Astrocyte of the cerebellum (primary cell): Measurements from ENCODE around the gene EZH1.
A peak's percentile ranks its signal among the peaks of the same experiment; 100 is the strongest.

Source experiments
- DNase-seq: peaks from one replicate; pipeline ENCODE4 v3.0.0-alpha.2; 2011; ENCODE audit warnings: low read depth
- H3K4me3 ChIP-seq: 2 replicates; pipeline ENCODE4 v1.5.1; 2011; ENCODE audit warnings: mild to moderate bottlenecking, low read depth, low read length, moderate library complexity
- in situ Hi-C: cut with HindIII; loops from 2 replicates; pipeline ENCODE4 v1.10.0; 2017; ENCODE audit warnings: low sequenced_read_pairs
- TF ChIP-seq, protein P1 (sequence below): IDR thresholded peaks from 2 replicates; pipeline ENCODE4 v1.5.1; 2012; ENCODE audit warnings: low read length, low read depth, moderate library complexity, mild to moderate bottlenecking; ENCODE audit errors: missing control alignments

EZH1 gene

DNA sequence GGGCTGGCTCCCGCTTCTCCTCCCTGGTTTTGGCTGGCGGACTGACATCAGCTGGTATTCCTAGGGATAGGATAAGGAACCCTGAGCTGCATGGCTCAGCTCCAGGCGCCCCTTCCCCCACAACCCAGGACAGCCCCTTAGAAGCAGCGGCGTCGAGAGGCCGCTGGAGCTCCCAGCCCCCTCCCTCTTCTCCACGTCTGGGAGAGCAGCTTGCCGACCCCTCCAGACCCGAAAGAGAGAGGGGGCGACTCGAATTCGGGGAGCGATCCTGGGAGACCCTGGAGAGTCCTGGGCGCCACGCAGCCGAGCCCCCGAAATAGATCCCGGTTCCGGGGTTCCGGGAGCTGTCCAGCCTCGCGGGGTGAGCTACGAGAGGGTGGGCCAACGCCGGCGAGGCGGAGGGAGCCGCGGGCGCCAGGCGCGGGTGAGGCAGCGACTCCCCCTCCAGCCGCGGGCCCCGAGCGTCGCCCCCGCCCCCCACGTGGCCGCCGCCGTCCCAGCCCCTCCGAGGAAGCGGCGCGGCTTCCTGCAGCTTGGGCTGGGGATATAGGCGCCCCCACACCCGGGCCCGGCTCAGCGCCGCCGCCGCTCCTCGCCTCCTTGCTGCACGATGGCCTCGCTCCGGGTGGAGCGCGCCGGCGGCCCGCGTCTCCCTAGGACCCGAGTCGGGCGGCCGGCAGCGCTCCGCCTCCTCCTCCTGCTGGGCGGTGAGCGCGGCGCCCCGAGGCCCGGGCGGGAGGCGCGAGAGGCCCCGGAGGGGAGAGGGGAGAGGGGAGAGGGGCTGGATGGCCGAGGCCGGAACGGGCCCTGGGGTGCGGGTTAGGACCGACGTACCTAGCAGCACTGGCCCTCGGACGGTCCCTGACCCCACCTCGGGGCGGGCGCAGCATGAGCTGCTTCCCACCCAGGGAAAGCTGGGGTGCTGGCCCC is 16.1 kb upstream of the EZH1 start, which contains the start of gene RAMP2:
Gene RAMP2, plus strand, starts transcription at position 576 of the 930 bp plus-strand sequence. Its CDS starts 35 bp downstream, at position 611.
- H3K4me3 ChIP-seq, result peak within 1 kb of the TSS; percentile 26
- TF ChIP-seq, protein P1, sequence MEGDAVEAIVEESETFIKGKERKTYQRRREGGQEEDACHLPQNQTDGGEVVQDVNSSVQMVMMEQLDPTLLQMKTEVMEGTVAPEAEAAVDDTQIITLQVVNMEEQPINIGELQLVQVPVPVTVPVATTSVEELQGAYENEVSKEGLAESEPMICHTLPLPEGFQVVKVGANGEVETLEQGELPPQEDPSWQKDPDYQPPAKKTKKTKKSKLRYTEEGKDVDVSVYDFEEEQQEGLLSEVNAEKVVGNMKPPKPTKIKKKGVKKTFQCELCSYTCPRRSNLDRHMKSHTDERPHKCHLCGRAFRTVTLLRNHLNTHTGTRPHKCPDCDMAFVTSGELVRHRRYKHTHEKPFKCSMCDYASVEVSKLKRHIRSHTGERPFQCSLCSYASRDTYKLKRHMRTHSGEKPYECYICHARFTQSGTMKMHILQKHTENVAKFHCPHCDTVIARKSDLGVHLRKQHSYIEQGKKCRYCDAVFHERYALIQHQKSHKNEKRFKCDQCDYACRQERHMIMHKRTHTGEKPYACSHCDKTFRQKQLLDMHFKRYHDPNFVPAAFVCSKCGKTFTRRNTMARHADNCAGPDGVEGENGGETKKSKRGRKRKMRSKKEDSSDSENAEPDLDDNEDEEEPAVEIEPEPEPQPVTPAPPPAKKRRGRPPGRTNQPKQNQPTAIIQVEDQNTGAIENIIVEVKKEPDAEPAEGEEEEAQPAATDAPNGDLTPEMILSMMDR, result no peak
- in situ Hi-C loops, result no loop called here
- no peak for DNase-seq

DNA sequence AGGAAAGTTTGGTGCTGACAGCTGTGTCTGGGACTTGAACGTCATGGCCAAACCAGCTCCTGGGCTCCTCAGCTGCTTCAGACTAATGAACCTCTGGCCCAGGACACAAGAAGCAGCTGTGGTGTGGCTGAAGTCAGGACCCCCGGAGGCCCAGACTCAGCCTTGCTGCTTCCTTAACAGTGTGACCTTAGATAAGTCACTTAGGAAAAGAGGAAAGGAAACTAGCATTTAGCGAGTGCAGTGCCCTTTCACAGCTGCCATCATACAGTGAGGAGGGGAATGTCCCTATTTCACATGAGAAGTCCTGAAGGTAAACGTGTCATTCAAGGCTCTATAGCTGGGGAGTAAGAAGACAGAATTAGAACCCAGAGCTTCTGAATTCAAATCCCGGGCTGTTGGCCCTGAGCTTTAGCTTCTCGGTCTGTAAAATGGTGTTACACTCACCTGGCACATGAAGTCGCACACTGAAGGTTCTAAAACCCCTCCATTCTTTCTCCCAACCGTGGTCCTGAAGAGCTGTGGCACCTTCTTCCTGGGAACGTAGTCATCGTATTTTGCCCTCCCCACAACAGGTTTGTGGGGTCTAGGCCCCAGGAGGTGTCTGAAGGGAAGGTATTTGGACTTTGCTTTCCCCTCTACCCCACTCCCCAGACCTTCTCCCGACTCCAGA is 15.3 kb upstream of the EZH1 start:
- no peak for DNase-seq
- in situ Hi-C loops, result no loop called here
- TF ChIP-seq, protein P1, result no peak
- no peak overlapping the region for H3K4me3 ChIP-seq

DNA sequence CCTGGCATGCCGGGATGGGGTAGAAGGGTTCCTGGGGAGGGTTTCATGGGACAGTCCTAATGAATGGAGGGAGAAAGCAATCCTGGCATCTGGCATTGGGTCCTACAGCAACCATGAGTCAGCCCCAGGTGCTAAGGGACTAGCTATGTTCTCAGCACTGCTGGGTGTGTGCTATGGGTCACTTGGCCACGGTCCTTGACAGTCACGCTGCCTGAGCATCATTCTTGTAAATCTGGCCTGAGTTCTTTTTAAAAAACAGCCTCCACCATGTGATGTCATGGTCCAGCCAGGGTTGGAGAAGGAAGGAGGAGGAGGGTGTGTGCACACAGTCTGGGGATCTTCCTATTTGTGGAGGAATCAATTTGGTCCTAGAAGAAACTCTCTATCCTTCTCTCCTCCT is 9.9 kb upstream of the EZH1 start:
- no peak for DNase-seq
- TF ChIP-seq, protein P1, result no peak
- no peak overlapping the region for H3K4me3 ChIP-seq
- in situ Hi-C loops, result no loop called here

DNA sequence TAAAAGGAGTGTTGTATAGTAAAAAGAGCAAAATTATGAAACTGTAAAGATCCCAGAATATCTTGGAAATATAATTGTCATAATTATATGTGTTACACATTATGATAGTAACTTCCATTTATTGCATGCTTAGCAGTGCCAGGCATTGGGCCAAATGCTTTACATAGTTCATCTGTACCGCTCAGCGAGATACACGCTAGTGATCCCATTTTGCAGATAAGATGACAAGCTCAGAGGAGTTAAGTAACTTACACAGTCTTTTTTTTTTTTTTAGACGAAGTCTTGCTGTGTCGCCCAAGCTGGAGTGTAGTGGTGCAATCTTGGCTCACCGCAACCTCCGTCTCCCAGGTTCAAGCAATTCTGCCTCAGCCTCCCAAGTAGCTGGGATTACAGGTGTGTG is 6.8 kb upstream of the EZH1 start:
- no peak for DNase-seq
- in situ Hi-C loops, result no loop called here
- TF ChIP-seq, protein P1, result no peak

DNA sequence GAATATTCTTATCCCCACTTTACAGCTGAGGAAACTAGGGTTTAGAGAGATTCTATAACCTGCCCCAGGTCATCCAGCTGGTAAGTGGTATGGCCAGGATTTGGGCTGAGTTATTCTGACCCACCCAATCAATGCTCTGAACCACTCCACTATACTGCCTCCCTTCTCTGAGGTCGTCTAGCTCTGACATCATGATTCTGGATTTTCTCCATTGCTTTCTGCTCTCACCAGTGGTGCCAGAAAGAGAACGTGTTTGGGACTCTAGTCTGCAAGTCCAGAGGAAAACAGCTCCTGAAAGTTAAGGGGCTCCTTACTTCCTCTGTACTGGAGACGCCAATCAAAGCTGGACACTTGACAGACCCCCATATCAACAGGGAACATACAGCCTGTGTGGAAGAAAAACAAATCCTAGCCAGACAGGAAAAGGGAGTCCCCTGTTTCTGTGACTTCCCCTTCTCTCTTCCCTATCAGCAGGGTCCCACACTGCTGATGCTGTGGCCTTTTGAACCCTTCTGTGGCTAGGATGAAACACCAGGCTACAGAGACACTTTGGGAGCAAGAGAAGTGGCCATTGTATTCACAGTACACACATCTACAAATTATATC is 6.0 kb upstream of the EZH1 start:
- TF ChIP-seq, protein P1, result no peak
- in situ Hi-C loops, result no loop called here
- no peak for DNase-seq
- no peak overlapping the region for H3K4me3 ChIP-seq

More for the DNA sequence above, 6.8 kb upstream of the EZH1 start:
- H3K4me3 ChIP-seq, result no peak overlapping the region
